H9 (cell line): ENCODE data around the gene WFIKKN1. TPM values are rescaled to one million over a fixed set of nuclear protein-coding genes. Genes with fewer than 3 reads are reported as not detected.
A peak's percentile ranks its signal among the peaks of the same experiment; 100 is the strongest.

Experiments used
- DNase-seq: peaks from one replicate; pipeline ENCODE4 v3.0.0-alpha.2; 2017
- H2AFZ ChIP-seq: one replicate; pipeline ENCODE4 v1.6.1; 2013; ENCODE audit warnings: mild to moderate bottlenecking, low read length, control low read depth, moderate library complexity
- H2AK5ac ChIP-seq: 2 replicates; pipeline ENCODE4 v1.6.1; 2013; ENCODE audit warnings: low read length, control low read depth, mixed read lengths; ENCODE audit not compliant: insufficient read length
- H2BK120ac ChIP-seq: one replicate; pipeline ENCODE4 v1.6.1; 2013; ENCODE audit warnings: low read depth, mild to moderate bottlenecking, low read length, control low read depth, inconsistent platforms; ENCODE audit not compliant: poor library complexity, severe bottlenecking
- H2BK12ac ChIP-seq: 2 replicates; pipeline ENCODE4 v1.6.1; 2013; ENCODE audit warnings: low read length, control low read depth, mixed read lengths, low read depth; ENCODE audit not compliant: insufficient read length
- H2BK15ac ChIP-seq: 2 replicates; pipeline ENCODE4 v1.6.1; 2013; ENCODE audit warnings: low read depth, low read length, control low read depth
- H2BK20ac ChIP-seq: one replicate; pipeline ENCODE4 v1.6.1; 2013; ENCODE audit warnings: low read depth, mild to moderate bottlenecking, low read length, control low read depth, inconsistent platforms; ENCODE audit not compliant: poor library complexity, severe bottlenecking
- H2BK5ac ChIP-seq: 2 replicates; pipeline ENCODE4 v1.6.1; 2013; ENCODE audit warnings: low read length, control low read depth, mixed read lengths; ENCODE audit not compliant: insufficient read length
- H3K14ac ChIP-seq: 2 replicates; pipeline ENCODE4 v1.6.1; 2013; ENCODE audit warnings: low read length, control low read depth; ENCODE audit not compliant: insufficient read depth
- H3K18ac ChIP-seq: 2 replicates; pipeline ENCODE4 v1.6.1; 2013; ENCODE audit warnings: low read depth, mild to moderate bottlenecking, mixed read lengths, low read length, control low read depth; ENCODE audit not compliant: insufficient read length
- H3K23ac ChIP-seq: 2 replicates; pipeline ENCODE4 v1.6.1; 2013; ENCODE audit warnings: low read length, control low read depth, mixed read lengths, low read depth; ENCODE audit not compliant: insufficient read length
- H3K23me2 ChIP-seq: 2 replicates; pipeline ENCODE4 v1.6.1; 2013; ENCODE audit warnings: low read depth, mild to moderate bottlenecking, mixed read lengths, low read length, control low read depth; ENCODE audit not compliant: insufficient read length, poor library complexity, severe bottlenecking
- H3K27ac ChIP-seq: 2 replicates; pipeline ENCODE4 v1.5.1; 2013; ENCODE audit warnings: low read length, control low read depth, mixed read lengths, low read depth; ENCODE audit not compliant: insufficient read length
- H3K27me3 ChIP-seq: 2 replicates; pipeline ENCODE4 v1.6.1; 2013; ENCODE audit warnings: low read length, control low read depth, inconsistent platforms; ENCODE audit not compliant: insufficient read depth
- H3K4ac ChIP-seq: 2 replicates; pipeline ENCODE4 v1.6.1; 2013; ENCODE audit warnings: low read depth, mild to moderate bottlenecking, control low read depth, inconsistent platforms, low read length, moderate library complexity
- H3K4me1 ChIP-seq: 2 replicates; pipeline ENCODE4 v1.6.1; 2013; ENCODE audit warnings: low read length, control low read depth, inconsistent platforms; ENCODE audit not compliant: insufficient read depth
- H3K4me2 ChIP-seq: 2 replicates; pipeline ENCODE4 v1.6.1; 2013; ENCODE audit warnings: low read length, control low read depth, mixed read lengths; ENCODE audit not compliant: insufficient read length, insufficient read depth
- H3K56ac ChIP-seq: 2 replicates; pipeline ENCODE4 v1.6.1; 2013; ENCODE audit warnings: low read depth, mild to moderate bottlenecking, mixed read lengths, low read length, control low read depth; ENCODE audit not compliant: insufficient read length
- H3K79me1 ChIP-seq: 2 replicates; pipeline ENCODE4 v1.6.1; 2013; ENCODE audit warnings: low read depth, mild to moderate bottlenecking, moderate library complexity, low read length, control low read depth, inconsistent platforms; ENCODE audit not compliant: insufficient read depth, poor library complexity, severe bottlenecking
- H3K79me2 ChIP-seq: 2 replicates; pipeline ENCODE4 v1.6.1; 2013; ENCODE audit warnings: low read length, control low read depth, inconsistent platforms; ENCODE audit not compliant: insufficient read depth
- H3K9ac ChIP-seq: 2 replicates; pipeline ENCODE4 v1.6.1; 2013; ENCODE audit warnings: low read length, control low read depth, mixed read lengths; ENCODE audit not compliant: insufficient read length; ENCODE audit errors: extremely low read depth
- H3K9me3 ChIP-seq: one replicate; pipeline ENCODE4 v1.6.1; 2013; ENCODE audit warnings: low read depth, low read length, inconsistent platforms; ENCODE audit not compliant: control insufficient read depth
- H3T11ph ChIP-seq: one replicate; pipeline ENCODE4 v1.6.1; 2013; ENCODE audit warnings: mild to moderate bottlenecking, low read length, control low read depth, inconsistent platforms
- H4K20me1 ChIP-seq: one replicate; pipeline ENCODE4 v1.6.1; 2013; ENCODE audit not compliant: control insufficient read depth, insufficient read length, insufficient read depth
- H4K5ac ChIP-seq: 2 replicates; pipeline ENCODE4 v1.6.1; 2013; ENCODE audit warnings: low read depth, mild to moderate bottlenecking, mixed read lengths, low read length, control low read depth; ENCODE audit not compliant: insufficient read length
- H4K8ac ChIP-seq: replicated peaks from 2 replicates; pipeline ENCODE4 v1.6.1; 2013; ENCODE audit warnings: low read length, control low read depth, mixed read lengths, low read depth; ENCODE audit not compliant: insufficient read length
- H4K91ac ChIP-seq: 2 replicates; pipeline ENCODE4 v1.6.1; 2013; ENCODE audit warnings: low read depth, mild to moderate bottlenecking, moderate library complexity, mixed read lengths, low read length, control low read depth; ENCODE audit not compliant: insufficient read length
- H3K27ac Mint-ChIP-seq, 3 experiments: 2 replicates in 2 of 3; 3 replicates in 1 of 3; pipeline ENCODE4 v1.8.0; 2020 to 2021; ENCODE audit warnings: mixed read lengths in 3 of 3, mild to moderate bottlenecking in 1 of 3, moderate library complexity in 1 of 3
- H3K27me3 Mint-ChIP-seq: 2 replicates; pipeline ENCODE4 v1.8.0; 2021; ENCODE audit warnings: low read depth, mild to moderate bottlenecking, moderate library complexity, mixed read lengths
- H3K36me3 Mint-ChIP-seq, 3 experiments: 2 replicates in 2 of 3; 3 replicates in 1 of 3; pipeline ENCODE4 v1.8.0; 2020 to 2021; ENCODE audit warnings: low read depth in 3 of 3, mixed read lengths in 3 of 3; ENCODE audit not compliant: insufficient read depth in 1 of 3
- H3K4me1 Mint-ChIP-seq, 2 experiments: 2 replicates each; pipeline ENCODE4 v1.8.0; 2020; ENCODE audit warnings: mixed read lengths in 2 of 2
- H3K4me3 Mint-ChIP-seq, 2 experiments: 2 replicates in 1 of 2; 3 replicates in 1 of 2; pipeline ENCODE4 v1.8.0; 2020 to 2021; ENCODE audit warnings: mild to moderate bottlenecking in 2 of 2, mixed read lengths in 2 of 2, moderate library complexity in 1 of 2
- H3K9me3 Mint-ChIP-seq, 2 experiments: 2 replicates in 1 of 2; 3 replicates in 1 of 2; pipeline ENCODE4 v1.8.0; 2020; ENCODE audit warnings: mild to moderate bottlenecking in 2 of 2, mixed read lengths in 2 of 2, moderate library complexity in 1 of 2
- CTCF ChIP-seq: fragments of 200-600 bp; sonication (generic); conservative IDR thresholded peaks from 3 replicates; pipeline ENCODE4 v1.8.0; 2021; ENCODE audit warnings: antibody characterized with exemption, mild to moderate bottlenecking
- WGBS: extraction: QIAGEN DNeasy Blood & Tissue Kit; methylation state at CpG from one replicate; pipeline ENCODE4 v1.1.7; 2013; ENCODE audit warnings: missing lambda C conversion rate, low lambda C conversion rate, mixed read lengths; ENCODE audit not compliant: insufficient read length; ENCODE audit errors: extremely low coverage; 5-methylcytosine and 5-hydroxymethylcytosine counted together
- total RNA-seq: library from RNA; stranded (reverse); gene quantifications from 2 replicates; pipeline ENCODE4 v1.2.1, GENCODE V29; 2021

Gene WFIKKN1
- total RNA-seq, 1 experiment from 2014 or later, result 8.3 TPM

GRCh38 chr16:591892-592517 is 38.8 kb upstream of the WFIKKN1 start:
- no peaks in the 10 kb centered on the region for H4K20me1 ChIP-seq
- TF ChIP-seq CTCF, result no peak
- H2AK5ac ChIP-seq, result no peak overlapping the region
- H3T11ph ChIP-seq, result no peak overlapping the region
- no peak overlapping the region for H3K27ac ChIP-seq
- peaks cover 4 to 16% (median 15%) of the 10 kb centered on the region in 3 experiments; a peak in 6 of 7 replicates for H3K36me3 Mint-ChIP-seq
- H3K4me2 ChIP-seq, result no peak overlapping the region
- no CpG with 5 or more reads among the region's 15 CpGs for WGBS
- no peak overlapping the region for H3K18ac ChIP-seq
- H4K8ac ChIP-seq, result no peak overlapping the region
- H3K27me3 ChIP-seq, result no peaks in the 10 kb centered on the region; the same call in 1 of the 2 replicates
- no peak overlapping the region for H3K14ac ChIP-seq
- H2BK15ac ChIP-seq, result no peak overlapping the region
- H3K27me3 Mint-ChIP-seq, result peaks cover 38% of the 10 kb centered on the region
- no peak overlapping the region for H3K4ac ChIP-seq
- H3K4me1 Mint-ChIP-seq, result peaks cover 12 to 20% of the 10 kb centered on the region in 2 experiments
- no peak overlapping the region for H3K23ac ChIP-seq
- H2BK120ac ChIP-seq, result no peak overlapping the region
- peaks cover 3% of the 10 kb centered on the region for H3K79me1 ChIP-seq
- H3K9me3 ChIP-seq, result no peaks in the 10 kb centered on the region
- H2BK20ac ChIP-seq, result no peak overlapping the region
- no peak overlapping the region for H3K56ac ChIP-seq
- no peaks in the 10 kb centered on the region; the same call in 1 of the 2 replicates for H3K79me2 ChIP-seq
- no peak overlapping the region for H3K9ac ChIP-seq
- H3K4me1 ChIP-seq, result no peaks in the 10 kb centered on the region
- no peak overlapping the region for H3K27ac Mint-ChIP-seq
- H4K5ac ChIP-seq, result no peak overlapping the region
- no peak overlapping the region for H2BK5ac ChIP-seq
- H3K9me3 Mint-ChIP-seq, result 0 out of 5 replicates have a peak, but pooled peaks cover 0 to 3% of the 10 kb centered on the region in 2 experiments
- H3K23me2 ChIP-seq, result peaks cover 5% of the 10 kb centered on the region
- no peak overlapping the region for H2BK12ac ChIP-seq
- no peak overlapping the region for H4K91ac ChIP-seq
- peak overlapping the region; percentile 15 to 86; a peak in 4 of 5 replicates for H3K4me3 Mint-ChIP-seq
- no peak overlapping the region for H2AFZ ChIP-seq
- DNase-seq, result no peak
